Thymus (tissue), 11 donors: Measurements from ENCODE around the gene SLC16A2. TPM values are rescaled to one million over a fixed set of nuclear protein-coding genes. Genes with fewer than 3 reads are reported as not detected.
A peak's percentile ranks its signal among the peaks of the same experiment; 100 is the strongest.

ENCODE experiments used
- DNase-seq, 9 donors: peaks; one replicate each; pipeline ENCODE4 v3.0.0-alpha.2; 2013; ENCODE audit warnings: low spot score in 9 of 9, low read depth in 6 of 9, missing footprints in 1 of 9
- H3K27ac ChIP-seq, 2 donors: one replicate each; pipeline ENCODE4 v1.5.1; 2013; ENCODE audit warnings: control low read depth in 1 of 2, low read depth in 1 of 2, low read length in 1 of 2, mild to moderate bottlenecking in 1 of 2, moderate library complexity in 1 of 2
- H3K27me3 ChIP-seq, 2 donors: one replicate each; pipeline ENCODE4 v1.5.1; 2013; ENCODE audit warnings: low read length in 1 of 2; ENCODE audit not compliant: control insufficient read depth in 2 of 2, insufficient read depth in 1 of 2
- H3K36me3 ChIP-seq, 2 donors: one replicate each; pipeline ENCODE4 v1.5.1; 2013; ENCODE audit warnings: low read length in 1 of 2, mild to moderate bottlenecking in 1 of 2, moderate library complexity in 1 of 2; ENCODE audit not compliant: control insufficient read depth in 2 of 2, insufficient read depth in 2 of 2
- H3K4me1 ChIP-seq, 2 donors: one replicate each; pipeline ENCODE4 v1.5.1; 2013; ENCODE audit warnings: low read length in 2 of 2; ENCODE audit not compliant: control insufficient read depth in 2 of 2, insufficient read depth in 2 of 2
- H3K4me3 ChIP-seq, 2 donors: one replicate each; pipeline ENCODE4 v1.5.1; 2013; ENCODE audit warnings: low read length in 2 of 2, control low read depth in 1 of 2, mild to moderate bottlenecking in 1 of 2
- H3K9me3 ChIP-seq, 2 donors: one replicate each; pipeline ENCODE4 v1.5.1; 2013; ENCODE audit warnings: low read length in 1 of 2, mild to moderate bottlenecking in 1 of 2; ENCODE audit not compliant: control insufficient read depth in 2 of 2, insufficient read depth in 1 of 2
- WGBS: extraction: QIAGEN DNeasy Blood & Tissue Kit; methylation state at CpG from one replicate; pipeline ENCODE4 v1.1.7; 2013; 5-methylcytosine and 5-hydroxymethylcytosine counted together
- polyA plus RNA-seq: library from polyadenylated mRNA; stranded (reverse); fragments of 200-250 nt; gene quantifications from one replicate; pipeline ENCODE4 v1.2.3, GENCODE V29; 2013
- total RNA-seq: library from RNA; stranded (reverse); fragments of 120-200 nt; gene quantifications from one replicate; pipeline ENCODE4 v1.2.4, GENCODE V29; 2013
- donor health status: healthy.

The SLC16A2 gene
- total and polyA plus RNA-seq, 2 donors, result 0.85 to 2.4 TPM

- no peak for DNase-seq
- peaks cover 0 to 3% of the 10 kb centered on the region in 2 donors for H3K27me3 ChIP-seq
- H3K4me3 ChIP-seq, result no peak overlapping the region
- H3K27ac ChIP-seq, result no peak overlapping the region
- no peaks in the 10 kb centered on the region for H3K36me3 ChIP-seq
- H3K4me1 ChIP-seq, result peaks cover 0 to 5% of the 10 kb centered on the region in 2 donors
- WGBS, result 97% methylated on average over 7 of the region's 7 CpGs
- peaks cover 0 to 4% of the 10 kb centered on the region in 2 donors for H3K9me3 ChIP-seq
Observed at GRCh38 chrX:74531081-74531480, 109.8 kb downstream of the SLC16A2 start.

- H3K4me3 ChIP-seq, result no peak overlapping the region
- peaks cover 0 to 4% of the 10 kb centered on the region in 2 donors for H3K9me3 ChIP-seq
- H3K27ac ChIP-seq, result no peak overlapping the region
- WGBS, result 89% methylated on average over 2 of the region's 2 CpGs
- no peak for DNase-seq
- no peaks in the 10 kb centered on the region for H3K36me3 ChIP-seq
- H3K27me3 ChIP-seq, result peaks cover 0 to 10% of the 10 kb centered on the region in 2 donors
- peaks cover 0 to 5% of the 10 kb centered on the region in 2 donors for H3K4me1 ChIP-seq
Observed at GRCh38 chrX:74534569-74535038, 113.3 kb downstream of the SLC16A2 start.

GRCh38 chrX:74535086-74535407 lies 113.8 kb downstream of the SLC16A2 start:
- no peak for DNase-seq
- H3K4me1 ChIP-seq, result peaks cover 0 to 5% of the 10 kb centered on the region in 2 donors
- H3K27ac ChIP-seq, result peak overlapping the region; percentile 5 to 62
- WGBS, result 57% methylated on average over 5 of the region's 5 CpGs
- peaks cover 0 to 4% of the 10 kb centered on the region in 2 donors for H3K9me3 ChIP-seq
- peaks cover 0 to 10% of the 10 kb centered on the region in 2 donors for H3K27me3 ChIP-seq
- no peaks in the 10 kb centered on the region for H3K36me3 ChIP-seq
- peak overlapping the region in 1 of 2 donors; percentile 54 for H3K4me3 ChIP-seq

GRCh38 chrX:74535408-74536151 lies 114.3 kb downstream of the SLC16A2 start:
- H3K9me3 ChIP-seq, result peaks cover 0 to 4% of the 10 kb centered on the region in 2 donors
- under 1% methylated on average over 37 of the region's 37 CpGs for WGBS
- H3K27ac ChIP-seq, result peak overlapping the region; percentile 62 to 74
- H3K4me3 ChIP-seq, result peak overlapping the region; percentile 53 to 54
- DNase-seq, result peak in 4 of 9 donors; percentile 6 to 50 (median 14)
- peaks cover 0 to 10% of the 10 kb centered on the region in 2 donors for H3K27me3 ChIP-seq
- H3K4me1 ChIP-seq, result peaks cover 0 to 5% of the 10 kb centered on the region in 2 donors
- H3K36me3 ChIP-seq, result no peaks in the 10 kb centered on the region

- H3K4me1 ChIP-seq, result peaks cover 0 to 5% of the 10 kb centered on the region in 2 donors
- H3K36me3 ChIP-seq, result no peaks in the 10 kb centered on the region
- H3K27me3 ChIP-seq, result peaks cover 0 to 10% of the 10 kb centered on the region in 2 donors
- peak in 4 of 9 donors; percentile 8 to 32 (median 19) for DNase-seq
- WGBS, result under 1% methylated on average over 48 of the region's 48 CpGs
- H3K27ac ChIP-seq, result peak overlapping the region; percentile 62 to 65
- H3K4me3 ChIP-seq, result peak overlapping the region; percentile 53 to 54
- H3K9me3 ChIP-seq, result peaks cover 0 to 4% of the 10 kb centered on the region in 2 donors
Observed at GRCh38 chrX:74536152-74536831, 115.0 kb downstream of the SLC16A2 start.

- H3K4me1 ChIP-seq, result peaks cover 0 to 5% of the 10 kb centered on the region in 2 donors
- 34% methylated on average over 26 of the region's 26 CpGs for WGBS
- H3K27ac ChIP-seq, result peak overlapping the region; percentile 18 to 62
- H3K9me3 ChIP-seq, result peaks cover 0 to 4% of the 10 kb centered on the region in 2 donors
- DNase-seq, result peak in 2 of 9 donors; percentile 1 to 27
- peak overlapping the region; percentile 53 to 54 for H3K4me3 ChIP-seq
- H3K36me3 ChIP-seq, result no peaks in the 10 kb centered on the region
- peaks cover 0 to 10% of the 10 kb centered on the region in 2 donors for H3K27me3 ChIP-seq
Observed at GRCh38 chrX:74536832-74537371, 115.6 kb downstream of the SLC16A2 start.

- Histone ChIP-seq H3K36me3 (no peaks in the 10 kb centered on the region), H3K27me3 (peaks cover 0 to 10% of the 10 kb centered on the region in 2 donors), H3K27ac (no peak overlapping the region), H3K9me3 (peaks cover 0 to 4% of the 10 kb centered on the region in 2 donors), H3K4me1 (no peaks in the 10 kb centered on the region), H3K4me3 (no peak overlapping the region)
- 87% methylated on average over 2 of the region's 2 CpGs for WGBS
- DNase-seq, result no peak
Observed at GRCh38 chrX:74540635-74541249, 119.4 kb downstream of the SLC16A2 start.

GRCh38 chrX:74545880-74546523 lies 124.7 kb downstream of the SLC16A2 start:
- Histone ChIP-seq H3K4me3 (no peak overlapping the region), H3K27ac (no peak overlapping the region), H3K4me1 (no peaks in the 10 kb centered on the region), H3K36me3 (no peaks in the 10 kb centered on the region), H3K27me3 (no peaks in the 10 kb centered on the region), H3K9me3 (no peaks in the 10 kb centered on the region)
- no peak for DNase-seq
- 84% methylated on average over 1 of the region's 1 CpG for WGBS
